IPS-18c (cell line): ENCODE data around the gene SH3BP5.
A peak's percentile ranks its signal among the peaks of the same experiment; 100 is the strongest.
"Not testable (repeated sequence)": the region's sequence is repeated elsewhere in the genome, so short reads cannot be mapped to it uniquely, and the experiment has no call there.

Experiments
- H3K4me3 ChIP-seq: 2 replicates; pipeline ENCODE4 v1.7.0; 2013; ENCODE audit warnings: low read depth, mild to moderate bottlenecking, low read length, moderate library complexity; ENCODE audit not compliant: insufficient read depth
- H3K9me3 ChIP-seq: one replicate; pipeline ENCODE4 v1.6.1; 2013; ENCODE audit warnings: mild to moderate bottlenecking, low read length, moderate library complexity; ENCODE audit not compliant: control insufficient read depth, insufficient read depth

The SH3BP5 gene

GRCh38 chr3:15350141-15350540 is 17.8 kb upstream of the SH3BP5 start:
- H3K4me3 ChIP-seq = no peak overlapping the region
- peaks cover 7% of the 10 kb centered on the region for H3K9me3 ChIP-seq

DNA sequence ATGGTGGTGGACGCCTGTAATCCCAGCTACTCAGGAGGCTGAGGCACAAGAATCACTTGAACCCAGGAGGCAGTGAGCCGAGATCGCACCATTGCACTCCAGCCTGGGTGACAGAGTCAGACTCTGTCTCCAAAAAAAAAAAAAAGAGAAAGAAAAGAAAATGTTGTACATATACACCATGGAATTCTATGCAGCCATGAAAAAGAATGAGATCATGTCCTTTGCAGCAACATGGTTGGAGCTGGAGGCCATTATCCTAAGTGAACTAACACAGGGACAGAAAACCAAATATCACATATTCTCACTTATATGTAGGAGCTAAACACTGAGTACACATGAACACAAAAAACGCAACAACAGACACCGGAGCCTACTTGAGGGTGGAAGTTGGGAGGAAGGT is 17.1 kb upstream of the SH3BP5 start:
- not testable (repeated sequence) for H3K4me3 ChIP-seq, H3K9me3 ChIP-seq

- Histone ChIP-seq H3K4me3 (no peak overlapping the region), H3K9me3 (peaks cover 7% of the 10 kb centered on the region)
Observed at GRCh38 chr3:15348246-15348645, 15.9 kb upstream of the SH3BP5 start.

GRCh38 chr3:15347737-15348110 is 15.3 kb upstream of the SH3BP5 start:
- H3K9me3 ChIP-seq = peaks cover 7% of the 10 kb centered on the region

DNA sequence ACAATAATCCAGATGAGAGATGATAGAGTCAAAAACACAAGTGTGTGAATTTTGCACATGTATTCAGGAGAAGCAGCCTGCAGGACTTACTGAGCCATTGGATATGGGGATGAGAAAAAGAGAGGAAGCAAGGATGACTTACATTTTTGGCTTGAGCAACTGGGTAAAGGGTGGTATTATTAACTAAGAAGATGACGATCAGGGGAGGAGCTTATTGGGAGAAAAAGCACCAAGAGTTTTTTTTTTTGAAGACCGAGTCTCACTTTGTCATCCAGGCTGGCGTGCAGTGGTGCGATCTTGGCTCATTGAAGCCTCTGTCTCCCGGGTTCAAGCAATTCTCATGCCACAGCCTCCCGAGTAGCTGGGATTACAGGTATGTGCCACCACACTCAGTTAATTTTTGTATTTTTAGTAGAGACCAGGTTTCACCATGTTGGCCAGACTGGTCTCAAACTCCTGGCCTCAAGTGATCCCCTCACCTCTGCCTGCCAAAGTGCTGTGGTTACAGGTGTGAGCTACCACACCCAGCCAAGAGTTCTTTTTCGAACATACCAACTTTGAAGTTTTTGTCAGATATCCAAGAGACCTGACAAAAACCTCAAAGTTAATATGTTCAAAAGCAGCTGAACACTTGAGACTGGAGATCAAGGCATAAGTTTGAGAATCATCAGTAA is 14.8 kb upstream of the SH3BP5 start:
- no peak overlapping the region for H3K4me3 ChIP-seq
- peaks cover 7% of the 10 kb centered on the region for H3K9me3 ChIP-seq

More at GRCh38 chr3:15347737-15348110, 15.3 kb upstream of the SH3BP5 start:
- no peak overlapping the region for H3K4me3 ChIP-seq

DNA sequence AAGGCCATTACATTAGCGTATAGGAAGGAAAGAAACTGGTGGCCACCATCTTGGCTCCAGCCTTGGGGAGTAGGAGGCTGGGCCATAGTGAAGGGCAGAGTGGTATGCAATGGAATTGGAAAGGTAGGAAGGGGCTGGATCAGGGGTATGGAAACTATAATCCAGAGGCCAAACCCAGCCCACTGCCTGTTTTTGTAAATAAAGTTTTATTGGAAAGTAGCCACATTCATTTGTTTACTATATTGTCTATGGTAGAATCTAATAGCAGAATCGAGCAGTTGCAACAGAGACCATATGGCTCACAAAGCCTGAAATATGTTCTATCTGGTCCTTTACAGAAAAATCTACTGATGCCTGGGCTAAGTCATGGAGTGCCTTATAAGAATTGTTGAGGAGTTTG is 14.1 kb upstream of the SH3BP5 start:
- Histone ChIP-seq H3K9me3 (peaks cover 2% of the 10 kb centered on the region), H3K4me3 (no peak overlapping the region)

DNA sequence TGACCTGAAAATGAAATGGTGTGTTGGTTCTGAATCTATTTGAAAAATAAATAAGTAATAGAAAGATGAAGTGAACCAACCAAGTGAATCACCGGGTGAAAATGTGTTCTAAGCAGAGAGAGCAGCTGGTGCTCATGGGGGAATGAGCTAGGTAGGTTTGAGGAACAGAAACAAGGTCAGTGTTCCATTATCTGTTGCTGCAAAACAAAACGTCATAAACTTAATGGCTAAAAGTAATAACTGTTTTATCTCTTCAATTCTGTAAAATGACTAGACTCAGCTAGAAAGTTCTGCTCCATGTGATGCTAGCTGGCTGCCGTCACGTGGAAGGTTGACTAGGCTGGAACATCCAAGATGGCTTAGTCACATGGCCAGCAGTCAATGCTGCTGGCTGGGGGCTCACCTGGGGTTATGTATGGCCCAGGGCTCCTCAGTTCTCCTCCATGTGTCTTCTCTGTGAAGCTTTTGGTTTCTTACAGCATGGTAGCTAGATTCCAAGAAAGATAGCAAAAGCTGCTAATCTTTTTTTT is 13.3 kb upstream of the SH3BP5 start:
- H3K4me3 ChIP-seq = no peak overlapping the region

DNA sequence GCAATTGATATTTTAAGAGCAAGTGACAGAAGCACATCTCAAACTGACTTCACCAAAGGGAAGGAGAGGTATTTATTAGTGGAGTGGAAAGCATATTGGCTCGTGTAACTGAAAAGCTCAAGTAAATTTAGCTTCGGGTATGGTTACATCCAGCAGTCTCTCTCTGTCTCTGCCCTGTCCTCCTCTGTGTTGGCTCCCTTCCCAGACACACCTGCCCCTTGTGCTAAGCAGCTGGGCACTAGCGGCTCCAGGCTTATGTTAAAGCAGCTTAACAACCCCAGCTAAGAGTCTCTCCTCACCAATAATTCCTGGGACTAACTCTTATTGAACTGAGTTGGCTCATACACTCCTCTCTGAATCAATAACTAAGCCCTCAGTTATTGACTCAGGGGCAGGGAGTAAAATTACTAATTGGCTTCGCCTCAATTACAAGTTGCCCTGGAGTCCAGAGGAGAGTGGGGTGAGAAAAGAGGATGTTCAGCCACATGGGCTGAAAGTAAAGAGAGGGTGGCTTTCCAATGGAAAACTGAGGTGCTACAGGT is 12.8 kb upstream of the SH3BP5 start:
- Histone ChIP-seq H3K4me3 (no peak overlapping the region), H3K9me3 (no peaks in the 10 kb centered on the region)

More for the DNA sequence above, 13.3 kb upstream of the SH3BP5 start:
- no peaks in the 10 kb centered on the region for H3K9me3 ChIP-seq

- Histone ChIP-seq H3K9me3 (no peaks in the 10 kb centered on the region), H3K4me3 (no peak overlapping the region)
Observed at GRCh38 chr3:15342945-15343344, 10.6 kb upstream of the SH3BP5 start.

GRCh38 chr3:15342246-15342645 is 9.9 kb upstream of the SH3BP5 start:
- Histone ChIP-seq H3K4me3 (no peak overlapping the region), H3K9me3 (no peaks in the 10 kb centered on the region)

- no peak overlapping the region for H3K4me3 ChIP-seq
- no peaks in the 10 kb centered on the region for H3K9me3 ChIP-seq
Observed at GRCh38 chr3:15341030-15341726, 8.8 kb upstream of the SH3BP5 start.

- Histone ChIP-seq H3K4me3 (no peak overlapping the region), H3K9me3 (no peaks in the 10 kb centered on the region)
Observed at GRCh38 chr3:15339786-15340215, 7.4 kb upstream of the SH3BP5 start.

GRCh38 chr3:15339001-15339400 is 6.6 kb upstream of the SH3BP5 start:
- Histone ChIP-seq H3K4me3 (no peak overlapping the region), H3K9me3 (no peaks in the 10 kb centered on the region)

- no peak overlapping the region for H3K4me3 ChIP-seq
- H3K9me3 ChIP-seq = no peaks in the 10 kb centered on the region
Observed at GRCh38 chr3:15337963-15338362, 5.6 kb upstream of the SH3BP5 start.

DNA sequence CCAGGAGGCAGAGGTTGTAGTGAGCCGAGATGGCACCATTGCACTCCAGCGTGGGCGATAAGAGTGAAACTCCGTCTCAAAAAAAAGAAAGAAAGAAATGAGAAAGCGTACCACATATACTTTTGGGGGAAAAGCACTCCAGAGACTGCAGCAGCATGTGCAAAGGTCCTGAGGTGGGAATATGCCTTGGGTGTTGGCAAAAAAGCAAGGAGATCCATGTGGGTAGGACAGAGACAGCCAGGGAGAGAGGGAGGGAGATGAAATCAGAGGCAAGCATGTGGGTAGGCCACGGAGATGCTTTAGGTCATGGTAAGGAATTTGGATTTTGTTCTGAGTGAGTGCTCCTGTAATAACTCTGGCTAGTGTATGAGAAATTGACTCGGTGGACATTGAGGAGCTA is 3.7 kb upstream of the SH3BP5 start:
- no peaks in the 10 kb centered on the region for H3K9me3 ChIP-seq
- H3K4me3 ChIP-seq = no peak overlapping the region

DNA sequence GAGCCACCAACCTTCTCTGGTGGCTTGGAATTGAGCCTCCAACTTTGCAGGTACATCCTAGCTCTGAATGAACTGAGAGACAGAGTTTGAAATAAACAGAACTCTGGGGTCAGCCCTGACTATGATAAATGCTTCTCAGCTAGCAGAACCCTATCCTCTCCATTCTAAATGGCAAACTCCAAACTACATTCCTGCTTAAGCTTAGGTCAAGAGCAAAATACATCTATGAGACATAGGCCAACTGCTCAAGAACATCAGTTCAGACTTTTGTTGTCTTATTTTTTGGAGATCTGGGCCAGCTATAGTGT is 1.5 kb upstream of the SH3BP5 start:
- no peaks in the 10 kb centered on the region for H3K9me3 ChIP-seq
- H3K4me3 ChIP-seq = no peak overlapping the region

GRCh38 chr3:15333099-15333955 is 941 bp upstream of the SH3BP5 start:
- Histone ChIP-seq H3K4me3 (peak overlapping the region; percentile 89), H3K9me3 (no peaks in the 10 kb centered on the region)
